IMR-90 (cell line): Measurements from ENCODE around the gene FRMD1. TPM values are rescaled to one million over a fixed set of nuclear protein-coding genes. Genes with fewer than 3 reads are reported as not detected.

Experiments
- ATAC-seq: fragments of 200-7000 bp; cut with Tn5 transposase; 2 replicates; pipeline ENCODE4 v1.9.1; 2020; ENCODE audit warnings: low read depth, mild to moderate bottlenecking, moderate library complexity
- BruUV-seq: library from RNA; stranded (reverse); fragments of 400-500 nt; replicated peaks from 2 replicates; lab custom pipeline; 2021; lab: Mats Ljungman, UMichigan
- CTCF ChIA-PET: fragments of 300-600 bp; formaldehyde crosslinking; extraction: SDS; loops from one replicate; lab custom pipeline; 2021; ENCODE audit warnings: antibody characterized with exemption; lab: Yijun Ruan, JAX
- POLR2A ChIA-PET: fragments of 300-600 bp; sonication (Branson Sonifier 250); formaldehyde crosslinking; loops from one replicate; lab custom pipeline; 2022; ENCODE audit warnings: antibody characterized with exemption; ENCODE audit not compliant: unreplicated experiment; lab: Charles Lee
- DNase-seq: peaks from one replicate; pipeline ENCODE4 v3.0.0; 2013
- H2AFZ ChIP-seq: replicated peaks from 2 replicates; pipeline ENCODE3; 2013; ENCODE audit warnings: low read length, mild to moderate bottlenecking; ENCODE audit not compliant: poor library complexity
- H2AK5ac ChIP-seq: 2 replicates; pipeline ENCODE4 v1.6.1; 2013; ENCODE audit warnings: low read depth, low read length, inconsistent platforms
- H2AK9ac ChIP-seq: replicated peaks from 2 replicates; pipeline ENCODE3; 2013; ENCODE audit warnings: mild to moderate bottlenecking, low read depth, low read length, moderate library complexity; ENCODE audit not compliant: poor library complexity
- H2BK120ac ChIP-seq: 2 replicates; pipeline ENCODE4 v1.6.1; 2013; ENCODE audit warnings: low read depth, low read length, inconsistent platforms
- H2BK15ac ChIP-seq: 3 replicates; pipeline ENCODE4 v1.6.1; 2013; ENCODE audit warnings: low read depth, low read length, inconsistent platforms
- H2BK20ac ChIP-seq: 2 replicates; pipeline ENCODE4 v1.6.1; 2013; ENCODE audit warnings: low read depth, mild to moderate bottlenecking, inconsistent platforms, low read length, moderate library complexity
- H2BK5ac ChIP-seq: 2 replicates; pipeline ENCODE4 v1.6.1; 2013; ENCODE audit warnings: mild to moderate bottlenecking, low read depth, low read length, inconsistent platforms; ENCODE audit not compliant: poor library complexity, severe bottlenecking
- H3K14ac ChIP-seq: replicated peaks from 2 replicates; pipeline ENCODE4 v1.6.1; 2013; ENCODE audit warnings: low read depth, low read length, inconsistent platforms
- H3K18ac ChIP-seq: 2 replicates; pipeline ENCODE4 v1.6.1; 2013; ENCODE audit warnings: low read depth, low read length, control low read depth
- H3K23ac ChIP-seq: 2 replicates; pipeline ENCODE4 v1.6.1; 2013; ENCODE audit warnings: low read depth, low read length, inconsistent platforms
- H3K27ac ChIP-seq: 2 replicates; pipeline ENCODE4 v1.5.1; 2013; ENCODE audit warnings: mild to moderate bottlenecking, control low read depth, low read length; ENCODE audit not compliant: insufficient read depth
- H3K27me3 ChIP-seq: 2 replicates; pipeline ENCODE4 v1.6.1; 2013; ENCODE audit warnings: low read length; ENCODE audit not compliant: control insufficient read depth, insufficient read depth
- H3K36me3 ChIP-seq: 2 replicates; pipeline ENCODE4 v1.6.1; 2013; ENCODE audit warnings: low read length, mixed read lengths; ENCODE audit not compliant: control insufficient read depth, insufficient read depth
- H3K4ac ChIP-seq: 2 replicates; pipeline ENCODE4 v1.6.1; 2013; ENCODE audit warnings: low read depth, low read length, inconsistent platforms
- H3K4me1 ChIP-seq: 2 replicates; pipeline ENCODE4 v1.6.1; 2013; ENCODE audit warnings: low read length, mixed read lengths; ENCODE audit not compliant: control insufficient read depth, insufficient read depth
- H3K4me2 ChIP-seq: 2 replicates; pipeline ENCODE4 v1.6.1; 2013; ENCODE audit warnings: low read depth, mild to moderate bottlenecking, control low read depth, low read length, moderate library complexity
- H3K4me3 ChIP-seq: 2 replicates; pipeline ENCODE4 v1.5.1; 2013; ENCODE audit warnings: low read depth, mild to moderate bottlenecking, control low read depth, low read length, moderate library complexity; ENCODE audit not compliant: insufficient read depth
- H3K56ac ChIP-seq: 2 replicates; pipeline ENCODE4 v1.6.1; 2013; ENCODE audit warnings: low read length, inconsistent platforms; ENCODE audit not compliant: insufficient read depth; ENCODE audit errors: extremely low read depth
- H3K79me1 ChIP-seq, 2 experiments: 2 replicates each; pipeline ENCODE4 v1.6.1; 2013; ENCODE audit warnings: low read length in 2 of 2, inconsistent platforms in 1 of 2, low read depth in 1 of 2
- H3K9ac ChIP-seq: 2 replicates; pipeline ENCODE4 v1.6.1; 2013; ENCODE audit warnings: low read depth, low read length, control low read depth
- H3K9me1 ChIP-seq: 2 replicates; pipeline ENCODE4 v1.6.1; 2013; ENCODE audit warnings: low read length, inconsistent platforms; ENCODE audit not compliant: insufficient read depth
- H3K9me3 ChIP-seq: 2 replicates; pipeline ENCODE4 v1.6.1; 2013; ENCODE audit warnings: low read length; ENCODE audit not compliant: control insufficient read depth, insufficient read depth
- H4K20me1 ChIP-seq: 2 replicates; pipeline ENCODE4 v1.6.1; 2013; ENCODE audit warnings: low read length, inconsistent platforms; ENCODE audit not compliant: insufficient read depth
- H4K5ac ChIP-seq: 2 replicates; pipeline ENCODE4 v1.6.1; 2013; ENCODE audit warnings: mild to moderate bottlenecking, low read depth, low read length, control low read depth
- H4K8ac ChIP-seq, 2 experiments: 2 replicates each; pipeline ENCODE4 v1.6.1; 2013; ENCODE audit warnings: low read depth in 2 of 2, low read length in 2 of 2, control low read depth in 1 of 2, inconsistent platforms in 1 of 2
- H4K91ac ChIP-seq: 2 replicates; pipeline ENCODE4 v1.6.1; 2013; ENCODE audit warnings: low read depth, low read length, inconsistent platforms; ENCODE audit not compliant: insufficient read depth
- BHLHE40 ChIP-seq: fragments of 150-350 bp; IDR thresholded peaks from 2 replicates; pipeline ENCODE4 v1.6.1; 2016; ENCODE audit warnings: mild to moderate bottlenecking, low read depth, low read length
- CEBPB ChIP-seq: IDR thresholded peaks from 2 replicates; pipeline ENCODE4 v1.6.1; 2012; ENCODE audit warnings: low read depth, low read length, improper control_type of control experiment
- CHD1 ChIP-seq: IDR thresholded peaks from 2 replicates; pipeline ENCODE4 v1.6.1; 2012; ENCODE audit warnings: low read depth, low read length, improper control_type of control experiment
- FOS ChIP-seq: fragments of 150-350 bp; IDR thresholded peaks from 2 replicates; pipeline ENCODE4 v1.6.1; 2016; ENCODE audit warnings: low read depth, low read length
- MXI1 ChIP-seq: IDR thresholded peaks from 2 replicates; pipeline ENCODE4 v1.6.1; 2012; ENCODE audit warnings: low read depth, mild to moderate bottlenecking, low read length, moderate library complexity, borderline replicate concordance
- POLR2A ChIP-seq: IDR thresholded peaks from 2 replicates; pipeline ENCODE4 v1.6.1; 2012; ENCODE audit warnings: mild to moderate bottlenecking, low read depth, low read length
- WGBS, 2 experiments: methylation state at CpG; one replicate each; pipeline versions ENCODE4 v1.1.5 to v1.1.7; 2013; ENCODE audit warnings: missing lambda C conversion rate in 2 of 2; ENCODE audit not compliant: insufficient read length in 1 of 2; ENCODE audit errors: extremely low coverage in 2 of 2; 5-methylcytosine and 5-hydroxymethylcytosine counted together
- dilution Hi-C: fragments of 300-500 bp; cut with HindIII; formaldehyde crosslinking; loops from one replicate; pipeline ENCODE4 v1.14.3; 2018; ENCODE audit warnings: low sequenced_read_pairs; ENCODE audit not compliant: unreplicated experiment
- in situ Hi-C: fragments of 300-500 bp; cut with MboI; formaldehyde crosslinking; loops from 3 replicates; pipeline ENCODE4 v1.14.3; 2019; ENCODE audit warnings: low sequenced_read_pairs, inconsistent platforms, mixed read lengths
- intact Hi-C: fragments of 100-400 bp; cut with micrococcal nuclease; formaldehyde crosslinking; loops from 2 replicates; pipeline ENCODE4 v1.10.0; 2022
- polyA plus RNA-seq, 3 experiments: library from polyadenylated mRNA; depleted of rRNA; stranded (reverse); fragments of >200 nt; gene quantifications; 2 replicates each; pipeline ENCODE4 v1.2.3, GENCODE V29; 2012; ENCODE audit warnings: low replicate concordance in 1 of 3
- total RNA-seq: library from RNA; depleted of rRNA; stranded (reverse); fragments of >200 nt; gene quantifications from 2 replicates; pipeline ENCODE4 v1.2.3, GENCODE V29; 2012
- TF ChIP-seq, protein P1 (sequence below): fragments of 150-350 bp; IDR thresholded peaks from 2 replicates; pipeline ENCODE4 v1.6.1; 2017; ENCODE audit warnings: mild to moderate bottlenecking, antibody characterized with exemption, low read length, low read depth
- TF ChIP-seq, protein P2 (sequence below): fragments of 150-350 bp; IDR thresholded peaks from 2 replicates; pipeline ENCODE4 v1.6.1; 2016; ENCODE audit warnings: low read depth, mild to moderate bottlenecking, low read length, moderate library complexity, borderline replicate concordance
- TF ChIP-seq, protein P3 (sequence below): conservative IDR thresholded peaks from 2 replicates; pipeline ENCODE4 v1.5.1; 2012; ENCODE audit warnings: mild to moderate bottlenecking, low read depth, low read length, improper control_type of control experiment

FRMD1 gene
- total and polyA plus RNA-seq, 2 of the 4 experiments (the other 2 are of a cell fraction), result not detected

GRCh38 chr6:168037856-168038255 lies 41.2 kb downstream of the FRMD1 start:
- Histone ChIP-seq H3K27me3 (no peaks in the 10 kb centered on the region), H3K4me3 (no peak overlapping the region), H3K23ac (no peak overlapping the region), H2BK5ac (no peak overlapping the region), H2AK5ac (no peak overlapping the region), H2AFZ (no peak overlapping the region), H2BK120ac (no peak overlapping the region), H4K5ac (no peak overlapping the region), H3K4me1 (peaks cover 4% of the 10 kb centered on the region; the same call in 1 of the 2 replicates), H2BK15ac (no peak overlapping the region), H3K9me3 (peaks cover 3% of the 10 kb centered on the region; the same call in 1 of the 2 replicates), H3K9ac (no peak overlapping the region), H4K91ac (no peak overlapping the region), H3K4me2 (no peak overlapping the region), H3K4ac (no peak overlapping the region), H4K8ac (no peak overlapping the region; a peak in 1 of 4 replicates), H3K9me1 (peaks cover 1% of the 10 kb centered on the region; the same call in 1 of the 2 replicates), H3K56ac (no peak overlapping the region), H3K36me3 (no peaks in the 10 kb centered on the region), H3K27ac (no peak overlapping the region), H3K14ac (no peak overlapping the region), H2BK20ac (no peak overlapping the region), H3K18ac (no peak overlapping the region), H2AK9ac (no peak overlapping the region), H4K20me1 (no peaks in the 10 kb centered on the region), H3K79me1 (no peaks in the 10 kb centered on the region)
- ATAC-seq (no peak), DNase-seq (no peak)
- dilution Hi-C loops (no loop called here), in situ Hi-C loops (no loop called here), intact Hi-C loops (loop anchor here (10.0 kb wide), 2 partner anchors 83 to 213 kb away; partner anchors contain the start of gene AFDN)
- ChIA-PET POLR2A (no interaction called here), CTCF (no interaction called here)
- BruUV-seq, result no TSS peak
- TF ChIP-seq POLR2A (no peak), FOS (no peak), BHLHE40 (no peak), CEBPB (no peak), CHD1 (no peak), MXI1 (no peak)
- TF ChIP-seq, protein P1, sequence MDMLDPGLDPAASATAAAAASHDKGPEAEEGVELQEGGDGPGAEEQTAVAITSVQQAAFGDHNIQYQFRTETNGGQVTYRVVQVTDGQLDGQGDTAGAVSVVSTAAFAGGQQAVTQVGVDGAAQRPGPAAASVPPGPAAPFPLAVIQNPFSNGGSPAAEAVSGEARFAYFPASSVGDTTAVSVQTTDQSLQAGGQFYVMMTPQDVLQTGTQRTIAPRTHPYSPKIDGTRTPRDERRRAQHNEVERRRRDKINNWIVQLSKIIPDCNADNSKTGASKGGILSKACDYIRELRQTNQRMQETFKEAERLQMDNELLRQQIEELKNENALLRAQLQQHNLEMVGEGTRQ, result no peak
- TF ChIP-seq, protein P2, sequence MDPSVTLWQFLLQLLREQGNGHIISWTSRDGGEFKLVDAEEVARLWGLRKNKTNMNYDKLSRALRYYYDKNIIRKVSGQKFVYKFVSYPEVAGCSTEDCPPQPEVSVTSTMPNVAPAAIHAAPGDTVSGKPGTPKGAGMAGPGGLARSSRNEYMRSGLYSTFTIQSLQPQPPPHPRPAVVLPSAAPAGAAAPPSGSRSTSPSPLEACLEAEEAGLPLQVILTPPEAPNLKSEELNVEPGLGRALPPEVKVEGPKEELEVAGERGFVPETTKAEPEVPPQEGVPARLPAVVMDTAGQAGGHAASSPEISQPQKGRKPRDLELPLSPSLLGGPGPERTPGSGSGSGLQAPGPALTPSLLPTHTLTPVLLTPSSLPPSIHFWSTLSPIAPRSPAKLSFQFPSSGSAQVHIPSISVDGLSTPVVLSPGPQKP, result no peak
- TF ChIP-seq, protein P3, sequence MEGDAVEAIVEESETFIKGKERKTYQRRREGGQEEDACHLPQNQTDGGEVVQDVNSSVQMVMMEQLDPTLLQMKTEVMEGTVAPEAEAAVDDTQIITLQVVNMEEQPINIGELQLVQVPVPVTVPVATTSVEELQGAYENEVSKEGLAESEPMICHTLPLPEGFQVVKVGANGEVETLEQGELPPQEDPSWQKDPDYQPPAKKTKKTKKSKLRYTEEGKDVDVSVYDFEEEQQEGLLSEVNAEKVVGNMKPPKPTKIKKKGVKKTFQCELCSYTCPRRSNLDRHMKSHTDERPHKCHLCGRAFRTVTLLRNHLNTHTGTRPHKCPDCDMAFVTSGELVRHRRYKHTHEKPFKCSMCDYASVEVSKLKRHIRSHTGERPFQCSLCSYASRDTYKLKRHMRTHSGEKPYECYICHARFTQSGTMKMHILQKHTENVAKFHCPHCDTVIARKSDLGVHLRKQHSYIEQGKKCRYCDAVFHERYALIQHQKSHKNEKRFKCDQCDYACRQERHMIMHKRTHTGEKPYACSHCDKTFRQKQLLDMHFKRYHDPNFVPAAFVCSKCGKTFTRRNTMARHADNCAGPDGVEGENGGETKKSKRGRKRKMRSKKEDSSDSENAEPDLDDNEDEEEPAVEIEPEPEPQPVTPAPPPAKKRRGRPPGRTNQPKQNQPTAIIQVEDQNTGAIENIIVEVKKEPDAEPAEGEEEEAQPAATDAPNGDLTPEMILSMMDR, result no peak
- no CpG with 5 or more reads among the region's 5 CpGs for WGBS, 2 experiments
